Measurements from ENCODE around the gene FAM120A.
A peak's percentile ranks its signal among the peaks of the same experiment; 100 is the strongest.

The FAM120A gene

DNA sequence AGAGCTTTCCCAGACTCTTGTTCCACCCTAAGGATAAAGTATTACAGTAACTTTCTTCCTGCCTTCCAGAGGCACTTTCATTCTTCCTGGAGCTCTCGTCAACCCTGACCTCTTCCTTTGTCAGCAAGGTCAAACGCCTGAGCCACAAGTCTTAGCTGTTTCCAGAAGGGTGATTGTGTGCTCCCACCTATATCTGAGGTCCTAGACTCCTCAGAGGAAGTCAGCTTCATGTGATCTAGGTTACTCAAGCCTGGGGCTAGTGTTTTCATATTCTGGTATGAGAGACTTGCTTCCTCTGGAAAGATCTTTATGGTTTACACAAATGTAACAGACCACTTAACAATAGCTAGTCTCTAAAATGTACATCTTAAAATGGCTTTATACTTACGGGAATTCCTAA is 5.4 kb upstream of the FAM120A start:
- POLR2A ChIA-PET = no interaction called here
- CTCF ChIA-PET = interaction anchor here (2.0 kb wide), 1 partner anchor 120 kb away, joined by 10 read pairs; no protein-coding TSS in a partner anchor
- TF ChIP-seq, protein P1, sequence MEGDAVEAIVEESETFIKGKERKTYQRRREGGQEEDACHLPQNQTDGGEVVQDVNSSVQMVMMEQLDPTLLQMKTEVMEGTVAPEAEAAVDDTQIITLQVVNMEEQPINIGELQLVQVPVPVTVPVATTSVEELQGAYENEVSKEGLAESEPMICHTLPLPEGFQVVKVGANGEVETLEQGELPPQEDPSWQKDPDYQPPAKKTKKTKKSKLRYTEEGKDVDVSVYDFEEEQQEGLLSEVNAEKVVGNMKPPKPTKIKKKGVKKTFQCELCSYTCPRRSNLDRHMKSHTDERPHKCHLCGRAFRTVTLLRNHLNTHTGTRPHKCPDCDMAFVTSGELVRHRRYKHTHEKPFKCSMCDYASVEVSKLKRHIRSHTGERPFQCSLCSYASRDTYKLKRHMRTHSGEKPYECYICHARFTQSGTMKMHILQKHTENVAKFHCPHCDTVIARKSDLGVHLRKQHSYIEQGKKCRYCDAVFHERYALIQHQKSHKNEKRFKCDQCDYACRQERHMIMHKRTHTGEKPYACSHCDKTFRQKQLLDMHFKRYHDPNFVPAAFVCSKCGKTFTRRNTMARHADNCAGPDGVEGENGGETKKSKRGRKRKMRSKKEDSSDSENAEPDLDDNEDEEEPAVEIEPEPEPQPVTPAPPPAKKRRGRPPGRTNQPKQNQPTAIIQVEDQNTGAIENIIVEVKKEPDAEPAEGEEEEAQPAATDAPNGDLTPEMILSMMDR (IDR thresholded peaks at IDR 0.05; ENCODE audit: control extremely low read depth, extremely low read depth, low read depth, missing control alignments) = no peak
- DNase-seq (ENCODE audit: extremely low spot score) = no peak

DNA sequence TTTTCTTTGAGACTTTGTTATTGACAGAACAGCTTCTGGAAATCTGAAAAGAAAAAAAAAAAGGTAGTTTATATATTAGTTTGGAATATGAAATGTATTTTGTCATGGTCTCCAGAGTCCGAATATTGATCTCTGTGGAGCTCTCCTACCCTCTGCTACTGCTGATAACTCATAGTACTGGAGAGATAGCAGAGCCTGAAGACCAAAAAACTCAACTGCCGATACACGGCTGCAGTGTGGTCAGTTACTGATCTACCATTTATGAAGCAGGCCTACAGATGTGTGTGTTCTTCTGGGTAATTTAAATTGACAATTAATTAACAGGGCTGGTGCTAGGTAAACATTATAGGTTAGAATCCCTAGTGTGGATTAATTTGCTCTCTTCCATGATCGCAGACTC is 3.8 kb upstream of the FAM120A start:
- CTCF ChIA-PET = interaction anchor here (1.0 kb wide), 1 partner anchor 10 kb away, joined by 3 read pairs; no protein-coding TSS in a partner anchor
- TF ChIP-seq, protein P1 (IDR thresholded peaks at IDR 0.05; ENCODE audit: control extremely low read depth, extremely low read depth, low read depth, missing control alignments) = no peak
- DNase-seq (ENCODE audit: extremely low spot score) = no peak
- POLR2A ChIA-PET = no interaction called here

- DNase-seq (ENCODE audit: extremely low spot score) = peak; percentile 34
- POLR2A ChIA-PET = no interaction called here
- TF ChIP-seq, protein P1 (IDR thresholded peaks at IDR 0.05; ENCODE audit: control extremely low read depth, extremely low read depth, low read depth, missing control alignments) = no peak
- CTCF ChIA-PET = interaction anchor here (1.1 kb wide), 1 partner anchor 12 kb away, joined by 3 read pairs; no protein-coding TSS in a partner anchor
These were observed 594 bp downstream of the FAM120A start for GRCh38 chr9:93451849-93452709.

- ChIA-PET POLR2A (interaction anchor here (0.6 kb wide), 1 partner anchor 29 kb away, joined by 5 read pairs; no protein-coding TSS in a partner anchor), CTCF (interaction anchor here (1.1 to 2.2 kb wide), 3 partner anchors 12 to 114 kb away, joined by 3 to 12 read pairs (median 7); no protein-coding TSS in a partner anchor)
- no peak for DNase-seq (ENCODE audit: extremely low spot score)
- TF ChIP-seq, protein P1 (IDR thresholded peaks at IDR 0.05; ENCODE audit: control extremely low read depth, extremely low read depth, low read depth, missing control alignments) = no peak
These were observed 1.2 kb downstream of the FAM120A start for GRCh38 chr9:93452710-93453046.

DNA sequence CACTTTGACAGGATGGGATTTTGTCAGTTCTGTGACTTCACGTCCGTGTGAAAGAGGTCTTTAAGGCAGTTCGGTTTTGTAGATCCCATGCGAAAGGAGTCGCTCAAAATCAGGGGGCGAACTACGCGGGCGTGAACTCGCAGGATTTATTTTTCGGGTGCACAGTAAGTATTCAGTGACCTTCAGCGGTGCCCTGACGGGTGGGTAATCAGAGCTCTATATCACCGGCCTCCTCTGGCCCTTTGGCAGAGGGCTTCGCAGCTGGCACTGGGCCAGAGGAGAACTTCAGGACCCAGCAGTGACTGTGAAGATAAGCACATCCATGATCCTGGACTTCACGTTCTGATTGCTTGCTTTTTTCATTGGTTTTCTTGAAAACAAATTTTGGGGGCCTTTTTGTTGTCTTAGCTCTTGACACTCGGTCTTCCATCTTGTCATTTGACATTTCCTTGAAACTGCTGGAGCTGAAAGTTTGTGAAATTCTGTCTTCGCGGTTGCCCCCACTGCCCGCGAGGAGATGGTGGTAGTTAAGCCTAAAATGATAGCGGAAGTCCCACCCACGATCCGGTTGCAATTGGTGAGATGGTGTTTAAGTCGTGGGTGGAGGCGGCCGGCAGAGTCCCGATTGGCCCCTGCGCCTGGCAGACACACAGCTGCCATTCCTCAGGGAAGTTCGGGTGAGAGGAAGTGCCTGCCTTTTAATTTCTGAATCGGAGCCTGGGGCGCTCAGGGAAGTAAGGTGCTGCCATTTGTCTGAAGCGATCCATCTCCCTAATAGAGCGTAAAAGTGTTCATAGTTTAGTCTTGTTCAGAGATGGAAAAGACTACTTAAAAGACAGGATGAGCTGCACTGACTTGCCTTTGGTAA is 1.8 kb downstream of the FAM120A start, which contains the start of gene FAM120AOS:
FAM120AOS (minus strand) TSS at position 535 of the 868 bp plus-strand sequence. CDS start 872 bp downstream, outside the sequence.
- peak; percentile 88 for DNase-seq (ENCODE audit: extremely low spot score)
- TF ChIP-seq, protein P1 (IDR thresholded peaks at IDR 0.05; ENCODE audit: control extremely low read depth, extremely low read depth, low read depth, missing control alignments) = no peak

DNA sequence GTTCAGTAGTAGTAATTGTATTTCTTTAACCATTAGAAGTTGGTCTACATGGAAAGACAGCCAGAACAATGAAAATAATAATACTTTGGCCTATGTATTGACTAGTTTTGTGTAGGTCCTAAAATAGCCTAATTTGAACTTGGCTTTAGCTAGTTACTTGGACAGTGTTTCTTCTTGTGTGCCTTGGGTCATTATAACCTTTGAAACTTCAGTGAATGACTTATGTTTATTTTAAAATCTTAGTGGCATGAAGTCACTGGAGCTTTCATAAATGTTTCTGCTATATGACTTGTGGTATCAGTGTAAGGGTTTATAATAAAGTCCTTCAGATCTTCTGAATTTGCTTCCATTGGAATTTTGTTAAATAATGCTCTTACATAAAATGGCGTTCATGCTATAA is 4.5 kb downstream of the FAM120A start:
- ChIA-PET POLR2A (no interaction called here), CTCF (interaction anchor here (1.1 kb wide), 1 partner anchor 15 kb away, joined by 3 read pairs; no protein-coding TSS in a partner anchor)
- TF ChIP-seq, protein P1 (IDR thresholded peaks at IDR 0.05; ENCODE audit: control extremely low read depth, extremely low read depth, low read depth, missing control alignments) = no peak
- no peak for DNase-seq (ENCODE audit: extremely low spot score)

More for the DNA sequence above, 1.8 kb downstream of the FAM120A start, which contains the start of gene FAM120AOS:
- POLR2A ChIA-PET = interaction anchor here (0.6 to 1.0 kb wide), 2 partner anchors 12 to 28 kb away, joined by 4 to 5 read pairs; no protein-coding TSS in a partner anchor
- CTCF ChIA-PET = interaction anchor here (1.3 to 2.2 kb wide), 6 partner anchors 11 to 113 kb away, joined by 3 to 13 read pairs (median 6); no protein-coding TSS in a partner anchor

All from GM10248 (cell line).